ENCODE data around the gene SLC6A15. TPM values are rescaled to one million over a fixed set of nuclear protein-coding genes. Genes with fewer than 3 reads are reported as not detected.

The SLC6A15 gene
- total and polyA plus RNA-seq, 2 of the 13 experiments (the other 11 are each of a cell fraction or from before 2014, with no cell fraction given), result not detected

GRCh38 chr12:84919271-84919670, 6.7 kb upstream of the SLC6A15 start (continued):
- TF ChIP-seq ZNF142 (CRISPR knock-in tag; IDR thresholded peaks at IDR 0.05), result no peak
- TF ChIP-seq PCBP2 (optimal IDR thresholded peaks at IDR 0.05; ENCODE audit: low read depth, low read length, poor library complexity, severe bottlenecking), result no peak
- TF ChIP-seq ZBTB43 (CRISPR knock-in tag; conservative IDR thresholded peaks at IDR 0.05), result no peak

DNA sequence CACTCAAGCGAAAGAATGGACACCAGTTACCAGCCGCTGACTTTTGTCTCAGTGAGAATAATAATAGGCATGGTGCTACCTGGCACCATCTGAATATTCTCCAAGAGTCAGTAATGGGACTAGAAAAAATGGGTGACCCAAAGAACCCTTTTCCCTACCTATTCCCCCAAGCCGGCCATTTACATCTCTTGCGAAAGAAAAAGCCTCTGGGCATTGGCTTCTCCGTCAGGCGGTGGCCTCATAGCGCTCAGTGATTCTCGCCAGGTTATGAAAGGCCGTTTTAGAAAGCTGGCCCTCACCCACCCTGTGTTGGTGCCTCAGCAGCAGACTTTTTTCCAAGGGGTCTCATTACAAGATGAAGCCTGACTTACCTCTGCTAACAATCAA, 523 bp upstream of the SLC6A15 start:
- Histone ChIP-seq H2AFZ (ENCODE audit: low read length) (no peak overlapping the region), H3K27me3 (ENCODE audit: control insufficient read depth in 1 of 2, insufficient read depth in 2 of 2, low read length in 2 of 2) (peaks cover 1 to 19% of the 10 kb centered on the region in 2 experiments; a peak in 3 of 5 replicates), H3K9me3 (ENCODE audit: low read length) (no peaks in the 10 kb centered on the region), H3K4me2 (ENCODE audit: low read depth, low read length) (no peak overlapping the region), H4K20me1 (ENCODE audit: insufficient read depth, low read length) (no peaks in the 10 kb centered on the region), H3K4me3 (replicated peaks in 1 of 3; ENCODE audit: insufficient read depth in 1 of 3, low read depth in 2 of 3, low read length in 3 of 3) (no peak overlapping the region), H3K36me3 (replicated peaks in 1 of 2; ENCODE audit: control insufficient read depth in 1 of 2, insufficient read depth in 2 of 2, low read length in 2 of 2) (no peaks in the 10 kb centered on the region), H3K9ac (ENCODE audit: insufficient read depth, low read depth, low read length) (no peak overlapping the region), H3K79me2 (ENCODE audit: insufficient read depth, low read length) (no peaks in the 10 kb centered on the region), H3K27ac (ENCODE audit: extremely low read length, insufficient read depth, low read length) (no peak overlapping the region), H3K4me1 (ENCODE audit: insufficient read depth, low read length) (0 out of 2 replicates have a peak, but pooled peaks cover 15% of the 10 kb centered on the region)
- WGBS (ENCODE audit: low lambda C conversion rate), result 40% methylated on average over 9 of the region's 9 CpGs
- CTCF ChIA-PET (ENCODE audit: low intra/inter-chr PET ratio, low total read pairs), result no interaction called here
- in situ Hi-C loops (cut with HindIII; ENCODE audit: extremely low pct_ligation_motif_present, low pct_unique_long_range_greater_than_20kb) (no loop called here), intact Hi-C loops (cut with micrococcal nuclease; ENCODE audit: unreplicated experiment) (no loop called here)
- no TSS peak for BruUV-seq (replicated peaks)
- DNase-seq (ENCODE audit: low spot score), result no peak
- no peak for ATAC-seq
- FAIRE-seq, result no peak
- POLR2A ChIA-PET, result no interaction called here
- TF ChIP-seq KLF9 (CRISPR knock-in tag; IDR thresholded peaks at IDR 0.05; ENCODE audit: low read depth) (no peak), ZNF350 (CRISPR knock-in tag; IDR thresholded peaks at IDR 0.05; ENCODE audit: borderline replicate concordance, low read depth) (no peak), HIVEP1 (CRISPR knock-in tag; IDR thresholded peaks at IDR 0.05) (no peak), PHF8 (CRISPR knock-in tag; IDR thresholded peaks at IDR 0.05) (no peak), CHD4 (IDR thresholded peaks at IDR 0.05; ENCODE audit: borderline replicate concordance, low read length) (no peak), SSRP1 (CRISPR knock-in tag; IDR thresholded peaks at IDR 0.05) (no peak), PAWR (CRISPR knock-in tag; IDR thresholded peaks at IDR 0.05; ENCODE audit: borderline replicate concordance) (no peak), ZNF329 (CRISPR knock-in tag; IDR thresholded peaks at IDR 0.05; ENCODE audit: low read depth) (no peak)
- TF ChIP-seq, protein P1, sequence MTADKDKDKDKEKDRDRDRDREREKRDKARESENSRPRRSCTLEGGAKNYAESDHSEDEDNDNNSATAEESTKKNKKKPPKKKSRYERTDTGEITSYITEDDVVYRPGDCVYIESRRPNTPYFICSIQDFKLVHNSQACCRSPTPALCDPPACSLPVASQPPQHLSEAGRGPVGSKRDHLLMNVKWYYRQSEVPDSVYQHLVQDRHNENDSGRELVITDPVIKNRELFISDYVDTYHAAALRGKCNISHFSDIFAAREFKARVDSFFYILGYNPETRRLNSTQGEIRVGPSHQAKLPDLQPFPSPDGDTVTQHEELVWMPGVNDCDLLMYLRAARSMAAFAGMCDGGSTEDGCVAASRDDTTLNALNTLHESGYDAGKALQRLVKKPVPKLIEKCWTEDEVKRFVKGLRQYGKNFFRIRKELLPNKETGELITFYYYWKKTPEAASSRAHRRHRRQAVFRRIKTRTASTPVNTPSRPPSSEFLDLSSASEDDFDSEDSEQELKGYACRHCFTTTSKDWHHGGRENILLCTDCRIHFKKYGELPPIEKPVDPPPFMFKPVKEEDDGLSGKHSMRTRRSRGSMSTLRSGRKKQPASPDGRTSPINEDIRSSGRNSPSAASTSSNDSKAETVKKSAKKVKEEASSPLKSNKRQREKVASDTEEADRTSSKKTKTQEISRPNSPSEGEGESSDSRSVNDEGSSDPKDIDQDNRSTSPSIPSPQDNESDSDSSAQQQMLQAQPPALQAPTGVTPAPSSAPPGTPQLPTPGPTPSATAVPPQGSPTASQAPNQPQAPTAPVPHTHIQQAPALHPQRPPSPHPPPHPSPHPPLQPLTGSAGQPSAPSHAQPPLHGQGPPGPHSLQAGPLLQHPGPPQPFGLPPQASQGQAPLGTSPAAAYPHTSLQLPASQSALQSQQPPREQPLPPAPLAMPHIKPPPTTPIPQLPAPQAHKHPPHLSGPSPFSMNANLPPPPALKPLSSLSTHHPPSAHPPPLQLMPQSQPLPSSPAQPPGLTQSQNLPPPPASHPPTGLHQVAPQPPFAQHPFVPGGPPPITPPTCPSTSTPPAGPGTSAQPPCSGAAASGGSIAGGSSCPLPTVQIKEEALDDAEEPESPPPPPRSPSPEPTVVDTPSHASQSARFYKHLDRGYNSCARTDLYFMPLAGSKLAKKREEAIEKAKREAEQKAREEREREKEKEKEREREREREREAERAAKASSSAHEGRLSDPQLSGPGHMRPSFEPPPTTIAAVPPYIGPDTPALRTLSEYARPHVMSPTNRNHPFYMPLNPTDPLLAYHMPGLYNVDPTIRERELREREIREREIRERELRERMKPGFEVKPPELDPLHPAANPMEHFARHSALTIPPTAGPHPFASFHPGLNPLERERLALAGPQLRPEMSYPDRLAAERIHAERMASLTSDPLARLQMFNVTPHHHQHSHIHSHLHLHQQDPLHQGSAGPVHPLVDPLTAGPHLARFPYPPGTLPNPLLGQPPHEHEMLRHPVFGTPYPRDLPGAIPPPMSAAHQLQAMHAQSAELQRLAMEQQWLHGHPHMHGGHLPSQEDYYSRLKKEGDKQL (CRISPR knock-in tag; IDR thresholded peaks at IDR 0.05; ENCODE audit: low read depth), result no peak
